Epithelial cell of esophagus (primary cell): ENCODE results near the gene UBE3A.

Experiments
- DNase-seq: peaks from one replicate; pipeline ENCODE4 v3.0.0; 2010; ENCODE audit warnings: low read depth
- H3K4me3 ChIP-seq: 2 replicates; pipeline ENCODE4 v1.5.1; 2011; ENCODE audit warnings: mild to moderate bottlenecking, low read length, control low read depth
- TF ChIP-seq, protein P1 (sequence below): IDR thresholded peaks from 2 replicates; pipeline ENCODE4 v1.5.1; 2011; ENCODE audit warnings: low read depth, mild to moderate bottlenecking, low read length, control low read depth, inconsistent platforms; ENCODE audit not compliant: insufficient read depth; ENCODE audit errors: missing control alignments

Gene UBE3A

GRCh38 chr15:25438601-25439368 is at the start of gene UBE3A:
Gene UBE3A (minus strand): TSS chr15:25439024. CDS start chr15:25409107, 29,917 bp downstream.
- DNase-seq, result peak; percentile 95
- TF ChIP-seq, protein P1, sequence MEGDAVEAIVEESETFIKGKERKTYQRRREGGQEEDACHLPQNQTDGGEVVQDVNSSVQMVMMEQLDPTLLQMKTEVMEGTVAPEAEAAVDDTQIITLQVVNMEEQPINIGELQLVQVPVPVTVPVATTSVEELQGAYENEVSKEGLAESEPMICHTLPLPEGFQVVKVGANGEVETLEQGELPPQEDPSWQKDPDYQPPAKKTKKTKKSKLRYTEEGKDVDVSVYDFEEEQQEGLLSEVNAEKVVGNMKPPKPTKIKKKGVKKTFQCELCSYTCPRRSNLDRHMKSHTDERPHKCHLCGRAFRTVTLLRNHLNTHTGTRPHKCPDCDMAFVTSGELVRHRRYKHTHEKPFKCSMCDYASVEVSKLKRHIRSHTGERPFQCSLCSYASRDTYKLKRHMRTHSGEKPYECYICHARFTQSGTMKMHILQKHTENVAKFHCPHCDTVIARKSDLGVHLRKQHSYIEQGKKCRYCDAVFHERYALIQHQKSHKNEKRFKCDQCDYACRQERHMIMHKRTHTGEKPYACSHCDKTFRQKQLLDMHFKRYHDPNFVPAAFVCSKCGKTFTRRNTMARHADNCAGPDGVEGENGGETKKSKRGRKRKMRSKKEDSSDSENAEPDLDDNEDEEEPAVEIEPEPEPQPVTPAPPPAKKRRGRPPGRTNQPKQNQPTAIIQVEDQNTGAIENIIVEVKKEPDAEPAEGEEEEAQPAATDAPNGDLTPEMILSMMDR, result no peak
- peak within 1 kb of the TSS; percentile 84 for H3K4me3 ChIP-seq

DNA sequence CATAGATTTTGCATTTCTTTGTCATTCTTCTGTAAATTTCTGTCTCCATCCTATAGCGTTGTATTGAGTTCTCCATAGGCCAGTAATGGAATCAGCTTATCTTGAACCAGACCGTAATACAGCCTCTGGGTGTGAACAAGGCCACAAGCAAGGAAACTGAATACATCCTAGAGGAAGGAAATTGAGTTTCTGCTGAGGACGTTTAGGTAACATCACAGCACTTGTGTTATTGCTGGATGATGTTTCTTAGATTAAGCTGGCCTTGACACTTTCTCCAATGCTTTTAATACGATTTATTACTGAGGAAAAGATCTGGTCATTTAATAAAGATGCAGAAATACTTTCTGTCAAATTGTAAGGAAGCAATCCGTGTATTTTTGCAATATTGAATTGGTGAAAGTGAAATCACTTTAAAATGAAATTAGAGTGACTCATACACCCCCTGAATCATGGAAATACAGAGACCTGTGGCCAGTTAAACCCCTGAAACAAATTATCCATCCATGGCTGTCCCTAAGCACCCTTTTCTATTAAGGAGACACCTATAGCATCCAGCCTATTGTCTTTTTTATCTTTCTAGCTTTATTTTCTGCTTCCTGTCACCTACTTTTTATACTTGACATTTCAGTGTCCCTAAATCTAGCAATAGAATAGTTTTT is 48.5 kb upstream of the UBE3A start:
- DNase-seq, result no peak
- TF ChIP-seq, protein P1, result no peak
- H3K4me3 ChIP-seq, result no peak overlapping the region

GRCh38 chr15:25486051-25486450 is 47.2 kb upstream of the UBE3A start:
- H3K4me3 ChIP-seq, result no peak overlapping the region
- DNase-seq, result no peak
- TF ChIP-seq, protein P1, result no peak

DNA sequence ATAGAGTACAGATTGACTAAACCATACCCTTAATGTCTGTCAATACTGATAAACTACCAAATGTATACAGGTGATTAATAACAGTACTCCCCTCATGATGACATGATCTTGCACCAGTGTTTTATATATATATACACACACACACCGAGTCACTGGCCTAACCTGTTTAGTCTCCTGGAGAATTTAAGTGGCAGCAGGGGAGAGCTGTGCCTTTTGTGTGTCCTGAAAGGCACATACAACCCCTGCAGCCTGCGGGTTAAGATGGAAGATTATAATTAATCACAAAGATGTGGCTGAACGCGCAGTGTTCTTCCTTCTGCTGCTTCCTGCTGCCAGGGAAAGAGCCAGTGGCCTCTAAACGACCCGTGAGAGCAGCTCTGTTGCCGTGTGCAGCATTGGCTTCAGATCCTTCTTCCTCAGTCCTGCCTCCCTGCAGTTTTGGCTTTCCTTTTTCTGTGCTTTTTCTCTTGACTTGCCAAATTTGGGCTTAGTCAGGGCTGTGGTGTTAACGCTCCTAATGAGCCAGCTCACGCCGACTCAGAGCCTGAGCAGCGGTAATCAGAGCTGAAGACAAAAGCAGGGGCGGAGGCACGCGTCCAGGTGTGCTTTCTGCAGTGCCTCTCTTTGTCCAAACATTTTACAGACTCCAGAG is 42.5 kb upstream of the UBE3A start:
- TF ChIP-seq, protein P1, result no peak
- H3K4me3 ChIP-seq, result peak overlapping the region; percentile 13
- DNase-seq, result peak; percentile 58

DNA sequence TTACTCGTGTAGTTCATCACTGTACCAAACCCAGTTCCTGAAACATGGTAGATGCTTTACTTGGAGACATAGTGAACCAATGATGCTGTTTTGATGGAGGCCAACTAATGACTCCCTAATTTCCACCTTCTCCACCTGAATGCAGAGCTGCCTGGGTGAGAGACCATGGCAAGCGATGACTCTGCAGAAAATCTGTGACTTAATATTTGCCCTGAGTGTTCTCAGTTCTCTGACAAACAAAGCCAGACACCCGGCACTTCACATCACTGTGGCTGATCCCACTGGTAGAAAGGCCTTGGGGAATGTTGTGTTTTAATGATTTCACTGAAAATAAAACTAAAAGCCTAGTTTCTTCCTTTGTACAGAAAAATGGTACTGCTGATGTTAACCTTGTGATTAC is 39.5 kb upstream of the UBE3A start:
- DNase-seq, result no peak
- H3K4me3 ChIP-seq, result no peak overlapping the region
- TF ChIP-seq, protein P1, result no peak

- TF ChIP-seq, protein P1, result no peak
- DNase-seq, result no peak
These were observed 39.0 kb upstream of the UBE3A start for GRCh38 chr15:25477816-25478215.

More at GRCh38 chr15:25477816-25478215, 39.0 kb upstream of the UBE3A start:
- H3K4me3 ChIP-seq, result no peak overlapping the region
